SK-N-SH (cell line): ENCODE results near the gene SETBP1. TPM values are rescaled to one million over a fixed set of nuclear protein-coding genes. Genes with fewer than 3 reads are reported as not detected.

Experiments used
- CTCF ChIA-PET: fragments of 300-600, 350-600 bp; formaldehyde crosslinking; extraction: SDS; loops from one replicate; lab custom pipeline; 2021; lab: Yijun Ruan, JAX
- POLR2A ChIA-PET: fragments of 350-600 bp; sonication (Branson Sonifier 250); formaldehyde crosslinking; extraction: SDS; loops from one replicate; lab custom pipeline; 2020; ENCODE audit warnings: antibody characterized with exemption, inconsistent platforms; lab: Yijun Ruan, JAX
- DNase-seq: peaks from one replicate; pipeline ENCODE4 v3.0.0; 2012
- H2AFZ ChIP-seq: fragments of 200-600 bp; sonication (generic); 2 replicates; pipeline ENCODE4 v1.8.1; 2016; ENCODE audit warnings: antibody characterized with exemption, mild to moderate bottlenecking, low read depth
- H3F3A ChIP-seq: fragments of 200-600 bp; sonication (generic); replicated peaks from 2 replicates; pipeline ENCODE3; 2016; ENCODE audit warnings: antibody characterized with exemption, mild to moderate bottlenecking; ENCODE audit not compliant: insufficient read depth
- H3K27ac ChIP-seq, 2 experiments: fragments of 200-500 bp in 1 of 2; fragments of 200-600 bp in 1 of 2; sonication (Bioruptor generic) in 1 of 2; sonication (generic), shearing (Covaris generic) in 1 of 2; 2 replicates each; pipeline versions ENCODE4 v1.5.1 to v1.6.1; 2014 to 2016; ENCODE audit warnings: low read depth in 2 of 2, inconsistent platforms in 1 of 2, low read length in 1 of 2, mild to moderate bottlenecking in 1 of 2, mixed read lengths in 1 of 2
- H3K27me3 ChIP-seq: fragments of 200-600 bp; sonication (generic), shearing (Covaris generic); 2 replicates; pipeline ENCODE4 v1.6.1; 2016; ENCODE audit warnings: mixed run types; ENCODE audit not compliant: insufficient read depth
- H3K36me3 ChIP-seq, 2 experiments: fragments of 200-500 bp in 1 of 2; fragments of 200-600 bp in 1 of 2; sonication (Bioruptor generic) in 1 of 2; sonication (generic) in 1 of 2; replicated peaks in 1 of 2; 2 replicates each; pipeline versions ENCODE3 to v1.5.1; 2014 to 2016; ENCODE audit warnings: low read length in 1 of 2, mild to moderate bottlenecking in 1 of 2; ENCODE audit not compliant: insufficient read depth in 2 of 2, control insufficient read depth in 1 of 2
- H3K4me1 ChIP-seq, 2 experiments: fragments of 200-500 bp in 1 of 2; fragments of 200-600 bp in 1 of 2; sonication (Bioruptor generic) in 1 of 2; sonication (generic), shearing (Covaris generic) in 1 of 2; 2 replicates each; pipeline versions ENCODE4 v1.5.1 to v1.6.1; 2014 to 2016; ENCODE audit warnings: low read depth in 1 of 2, low read length in 1 of 2, mixed run types in 1 of 2; ENCODE audit not compliant: insufficient read depth in 2 of 2, control insufficient read depth in 1 of 2
- H3K4me2 ChIP-seq: fragments of 200-600 bp; sonication (generic), shearing (Covaris generic); 2 replicates; pipeline ENCODE4 v1.6.1; 2017; ENCODE audit warnings: mixed run types
- H3K4me3 ChIP-seq, 2 experiments: fragments of 200-500 bp in 1 of 2; fragments of 200-600 bp in 1 of 2; sonication (Bioruptor generic) in 1 of 2; sonication (generic), shearing (Covaris generic) in 1 of 2; 2 replicates each; pipeline versions ENCODE4 v1.5.1 to v1.8.1; 2014 to 2016; ENCODE audit warnings: low read depth in 2 of 2, inconsistent platforms in 1 of 2, low read length in 1 of 2, mild to moderate bottlenecking in 1 of 2, mixed read lengths in 1 of 2, moderate library complexity in 1 of 2
- H3K79me2 ChIP-seq: fragments of 200-600 bp; sonication (generic); 2 replicates; pipeline ENCODE4 v1.8.1; 2017; ENCODE audit warnings: mild to moderate bottlenecking; ENCODE audit not compliant: insufficient read depth
- H3K9ac ChIP-seq: fragments of 200-600 bp; sonication (generic); 2 replicates; pipeline ENCODE4 v1.6.1; 2017; ENCODE audit warnings: mixed run types
- H3K9me2 ChIP-seq: fragments of 200-600 bp; sonication (generic); 2 replicates; pipeline ENCODE4 v1.6.1; 2017; ENCODE audit warnings: mixed run types
- H3K9me3 ChIP-seq: fragments of 200-600 bp; sonication (generic); 2 replicates; pipeline ENCODE4 v1.6.1; 2017; ENCODE audit warnings: mixed run types, mild to moderate bottlenecking, moderate library complexity
- H4K20me1 ChIP-seq: fragments of 200-600 bp; sonication (generic); 2 replicates; pipeline ENCODE4 v1.6.1; 2017; ENCODE audit warnings: mild to moderate bottlenecking, mixed run types; ENCODE audit not compliant: insufficient read depth
- CHD2 ChIP-seq: fragments of 150-350 bp; IDR thresholded peaks from 2 replicates; pipeline ENCODE4 v1.6.1; 2018; ENCODE audit warnings: low read length; ENCODE audit not compliant: partially characterized antibody
- ELF1 ChIP-seq: IDR thresholded peaks from 2 replicates; pipeline ENCODE4 v1.4.0; 2012
- EZH2phosphoT487 ChIP-seq: fragments of 200-600 bp; sonication (generic); IDR thresholded peaks from 2 replicates; pipeline ENCODE4 v1.6.1; 2017; ENCODE audit warnings: low read depth, mixed run types, mild to moderate bottlenecking, antibody characterized with exemption, moderate library complexity, borderline replicate concordance
- FOSL2 ChIP-seq: IDR thresholded peaks from 2 replicates; pipeline ENCODE4 v1.4.0; 2012; ENCODE audit warnings: low read depth, mild to moderate bottlenecking, moderate library complexity, borderline replicate concordance
- FOXJ3 ChIP-seq: sonication (generic); formaldehyde crosslinking; IDR thresholded peaks from 2 replicates; pipeline ENCODE4 v1.5.1; 2020; ENCODE audit warnings: mild to moderate bottlenecking, missing genetic modification reagents
- FOXM1 ChIP-seq: IDR thresholded peaks from 2 replicates; pipeline ENCODE4 v1.4.0; 2012; ENCODE audit warnings: low read depth, mild to moderate bottlenecking
- GABPA ChIP-seq: IDR thresholded peaks from 2 replicates; pipeline ENCODE4 v1.4.0; 2012; ENCODE audit warnings: low read depth, mild to moderate bottlenecking
- GATA2 ChIP-seq: sonication (generic); formaldehyde crosslinking; IDR thresholded peaks from 2 replicates; pipeline ENCODE4 v1.5.0; 2020; ENCODE audit warnings: mild to moderate bottlenecking, missing genetic modification reagents
- IRF3 ChIP-seq: fragments of 150-350 bp; IDR thresholded peaks from 2 replicates; pipeline ENCODE4 v1.6.1; 2016; ENCODE audit warnings: mild to moderate bottlenecking, low read depth, low read length
- NFIC ChIP-seq: IDR thresholded peaks from 2 replicates; pipeline ENCODE4 v1.4.0; 2012; ENCODE audit warnings: borderline replicate concordance
- POLR2AphosphoS5 ChIP-seq: IDR thresholded peaks from 2 replicates; pipeline ENCODE4 v1.6.1; 2012; ENCODE audit warnings: low read depth, low read length
- RFX5 ChIP-seq: IDR thresholded peaks from 2 replicates; pipeline ENCODE4 v1.6.1; 2012; ENCODE audit warnings: mild to moderate bottlenecking, improper control_type of control experiment, low read length
- RXRA ChIP-seq: IDR thresholded peaks from 2 replicates; pipeline ENCODE4 v1.4.0; 2012; ENCODE audit warnings: low read depth, mild to moderate bottlenecking, borderline replicate concordance
- SIN3A ChIP-seq: IDR thresholded peaks from 2 replicates; pipeline ENCODE4 v1.6.1; 2012; ENCODE audit warnings: low read depth, mild to moderate bottlenecking, low read length, moderate library complexity, borderline replicate concordance
- TAF1 ChIP-seq: IDR thresholded peaks from 2 replicates; pipeline ENCODE4 v1.6.1; 2012; ENCODE audit warnings: low read depth, mild to moderate bottlenecking, low read length, moderate library complexity, borderline replicate concordance
- TCF12 ChIP-seq: IDR thresholded peaks from 2 replicates; pipeline ENCODE4 v1.4.0; 2012
- TEAD4 ChIP-seq: IDR thresholded peaks from 2 replicates; pipeline ENCODE4 v1.4.0; 2012; ENCODE audit warnings: mild to moderate bottlenecking, borderline replicate concordance; ENCODE audit not compliant: insufficient read depth
- USF2 ChIP-seq: fragments of 150-350 bp; IDR thresholded peaks from 2 replicates; pipeline ENCODE4 v1.6.1; 2017; ENCODE audit warnings: antibody characterized with exemption, low read length, low read depth, borderline replicate concordance
- WGBS: methylation state at CpG from one replicate; pipeline ENCODE4 v1.1.6; 2017; ENCODE audit warnings: low lambda C conversion rate; 5-methylcytosine and 5-hydroxymethylcytosine counted together
- polyA plus RNA-seq, 3 experiments: library from polyadenylated mRNA; depleted of rRNA; stranded (reverse); fragments of >200 nt; gene quantifications; 2 replicates each; pipeline ENCODE4 v1.2.3, GENCODE V29; 2012

Gene SETBP1
- polyA plus RNA-seq, 1 of the 3 experiments (the other 2 are of a cell fraction), result 3.0 TPM

GRCh38 chr18:44793194-44793593 is 112.5 kb downstream of the SETBP1 start:
- POLR2A ChIA-PET, result no interaction called here
- CTCF ChIA-PET, result no interaction called here
- TF ChIP-seq TAF1 (no peak), SIN3A (no peak), FOXJ3 (no peak), EZH2phosphoT487 (no peak), TEAD4 (no peak), FOSL2 (no peak), RXRA (no peak), GATA2 (CRISPR knock-in tag) (no peak), ELF1 (no peak)
- Histone ChIP-seq H3K27me3 (no peaks in the 10 kb centered on the region), H4K20me1 (no peaks in the 10 kb centered on the region; the same call in 1 of the 2 replicates), H3K4me1 (peaks cover 19 to 34% of the 10 kb centered on the region in 2 experiments; a peak in 3 of 4 replicates), H3K9ac (no peak overlapping the region), H3K4me2 (peak overlapping the region; percentile 22; the same call in 1 of the 2 replicates), H3K9me3 (no peaks in the 10 kb centered on the region), H3F3A (no peaks in the 10 kb centered on the region), H3K4me3 (no peak overlapping the region), H3K79me2 (no peaks in the 10 kb centered on the region), H3K9me2 (no peaks in the 10 kb centered on the region), H3K36me3 (no peaks in the 10 kb centered on the region), H2AFZ (no peak overlapping the region), H3K27ac (no peak overlapping the region)
- 96% methylated on average over 2 of the region's 2 CpGs for WGBS
- no peak for DNase-seq

GRCh38 chr18:44793685-44794084 is 113.0 kb downstream of the SETBP1 start:
- 93% methylated on average over 1 of the region's 1 CpG for WGBS
- CTCF ChIA-PET, result no interaction called here
- no peak for DNase-seq

More at GRCh38 chr18:44793685-44794084, 113.0 kb downstream of the SETBP1 start:
- no peak overlapping the region for H3K9ac ChIP-seq
- H3K36me3 ChIP-seq, result no peaks in the 10 kb centered on the region
- no peaks in the 10 kb centered on the region for H3K79me2 ChIP-seq
- H3K4me3 ChIP-seq, result no peak overlapping the region
- TF ChIP-seq IRF3 (no peak), RFX5 (no peak), FOXM1 (no peak), GABPA (no peak), SIN3A (no peak), POLR2AphosphoS5 (no peak), NFIC (no peak), CHD2 (no peak), USF2 (no peak), EZH2phosphoT487 (no peak), TCF12 (no peak), TAF1 (no peak)
- no peaks in the 10 kb centered on the region for H3K27me3 ChIP-seq
- H3K27ac ChIP-seq, result no peak overlapping the region
- no peaks in the 10 kb centered on the region for H3K9me2 ChIP-seq
- POLR2A ChIA-PET, result no interaction called here
- H2AFZ ChIP-seq, result no peak overlapping the region
- no peak overlapping the region for H3K4me2 ChIP-seq
- no peaks in the 10 kb centered on the region for H3F3A ChIP-seq
- H3K4me1 ChIP-seq, result peaks cover 18 to 34% of the 10 kb centered on the region in 2 experiments; a peak in 3 of 4 replicates
- H3K9me3 ChIP-seq, result no peaks in the 10 kb centered on the region
- H4K20me1 ChIP-seq, result no peaks in the 10 kb centered on the region; the same call in 1 of the 2 replicates
